ENCODE results near the gene CDC34.

CDC34 gene

DNA sequence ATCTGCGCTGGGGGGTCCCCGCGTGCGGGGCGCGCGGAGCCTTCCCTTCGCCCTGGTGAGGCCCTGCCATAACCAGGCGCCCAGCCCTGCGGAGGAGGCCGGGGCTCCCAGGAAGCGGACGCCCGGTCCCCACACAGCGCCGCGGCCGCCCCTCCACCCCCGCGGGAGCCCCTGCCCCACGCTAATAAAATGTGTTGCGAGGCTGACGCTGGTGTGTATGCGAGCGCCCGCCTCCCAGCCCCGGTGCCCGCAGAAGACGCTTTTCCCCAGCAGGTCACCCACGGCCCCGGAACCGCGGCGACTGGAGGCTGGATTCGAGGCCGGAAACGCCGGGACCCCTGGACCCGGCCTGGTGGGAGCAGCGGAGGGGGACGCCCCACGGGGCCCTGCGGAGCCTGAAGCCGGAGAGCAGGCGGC, 12.1 kb upstream of the CDC34 start:
- TF ChIP-seq, protein P1, sequence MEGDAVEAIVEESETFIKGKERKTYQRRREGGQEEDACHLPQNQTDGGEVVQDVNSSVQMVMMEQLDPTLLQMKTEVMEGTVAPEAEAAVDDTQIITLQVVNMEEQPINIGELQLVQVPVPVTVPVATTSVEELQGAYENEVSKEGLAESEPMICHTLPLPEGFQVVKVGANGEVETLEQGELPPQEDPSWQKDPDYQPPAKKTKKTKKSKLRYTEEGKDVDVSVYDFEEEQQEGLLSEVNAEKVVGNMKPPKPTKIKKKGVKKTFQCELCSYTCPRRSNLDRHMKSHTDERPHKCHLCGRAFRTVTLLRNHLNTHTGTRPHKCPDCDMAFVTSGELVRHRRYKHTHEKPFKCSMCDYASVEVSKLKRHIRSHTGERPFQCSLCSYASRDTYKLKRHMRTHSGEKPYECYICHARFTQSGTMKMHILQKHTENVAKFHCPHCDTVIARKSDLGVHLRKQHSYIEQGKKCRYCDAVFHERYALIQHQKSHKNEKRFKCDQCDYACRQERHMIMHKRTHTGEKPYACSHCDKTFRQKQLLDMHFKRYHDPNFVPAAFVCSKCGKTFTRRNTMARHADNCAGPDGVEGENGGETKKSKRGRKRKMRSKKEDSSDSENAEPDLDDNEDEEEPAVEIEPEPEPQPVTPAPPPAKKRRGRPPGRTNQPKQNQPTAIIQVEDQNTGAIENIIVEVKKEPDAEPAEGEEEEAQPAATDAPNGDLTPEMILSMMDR (IDR thresholded peaks at IDR 0.05; ENCODE audit: extremely low read depth, insufficient read depth, missing control alignments) = no peak
- in situ Hi-C loops (cut with MboI; ENCODE audit: low pct_unique_long_range_greater_than_20kb, low sequenced_read_pairs, unreplicated experiment) = no loop called here
- no peak for DNase-seq (ENCODE audit: low spot score)

GRCh38 chr19:522726-523125, 8.8 kb upstream of the CDC34 start:
- DNase-seq (ENCODE audit: low spot score) = no peak
- TF ChIP-seq, protein P1 (IDR thresholded peaks at IDR 0.05; ENCODE audit: extremely low read depth, insufficient read depth, missing control alignments) = no peak
- in situ Hi-C loops (cut with MboI; ENCODE audit: low pct_unique_long_range_greater_than_20kb, low sequenced_read_pairs, unreplicated experiment) = no loop called here

DNA sequence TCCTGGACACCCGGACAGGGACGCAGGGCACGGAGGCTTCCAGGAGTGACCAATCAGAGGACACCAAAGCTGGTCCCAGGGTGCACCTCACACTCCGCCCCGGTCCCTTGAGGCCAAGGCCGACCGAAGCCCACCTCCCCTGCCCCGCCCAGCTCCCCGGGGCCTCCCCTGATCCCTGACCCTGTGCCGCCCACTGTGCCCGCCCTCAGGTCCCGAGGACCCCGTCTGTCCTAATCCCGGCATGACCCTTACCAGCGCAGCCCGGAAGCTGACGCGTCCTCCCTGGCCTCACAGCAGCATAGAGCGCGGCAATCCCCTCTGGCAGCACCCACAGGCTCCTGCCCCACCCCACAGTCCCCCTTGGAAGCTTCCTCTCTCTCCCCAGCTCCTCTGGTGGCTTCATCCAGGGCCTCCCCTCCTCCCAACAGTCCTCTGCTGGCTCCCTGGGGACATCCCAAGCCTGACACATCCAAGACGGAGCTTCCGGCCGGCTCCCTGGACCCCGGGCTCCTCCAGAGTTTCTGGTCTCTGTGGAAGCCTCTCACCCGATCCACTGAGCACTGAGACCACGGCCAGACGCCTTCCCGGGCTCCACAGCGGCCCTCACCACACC, 7.4 kb upstream of the CDC34 start:
- in situ Hi-C loops (cut with MboI; ENCODE audit: low pct_unique_long_range_greater_than_20kb, low sequenced_read_pairs, unreplicated experiment) = no loop called here
- no peak for DNase-seq (ENCODE audit: low spot score)
- TF ChIP-seq, protein P1 (IDR thresholded peaks at IDR 0.05; ENCODE audit: extremely low read depth, insufficient read depth, missing control alignments) = no peak

GRCh38 chr19:525029-525428, 6.5 kb upstream of the CDC34 start:
- DNase-seq (ENCODE audit: low spot score) = no peak
- in situ Hi-C loops (cut with MboI; ENCODE audit: low pct_unique_long_range_greater_than_20kb, low sequenced_read_pairs, unreplicated experiment) = no loop called here

GRCh38 chr19:525857-526419, 5.6 kb upstream of the CDC34 start:
- TF ChIP-seq, protein P1 (IDR thresholded peaks at IDR 0.05; ENCODE audit: extremely low read depth, insufficient read depth, missing control alignments) = no peak
- no peak for DNase-seq (ENCODE audit: low spot score)
- in situ Hi-C loops (cut with MboI; ENCODE audit: low pct_unique_long_range_greater_than_20kb, low sequenced_read_pairs, unreplicated experiment) = no loop called here

More at GRCh38 chr19:525029-525428, 6.5 kb upstream of the CDC34 start:
- TF ChIP-seq, protein P1 (IDR thresholded peaks at IDR 0.05; ENCODE audit: extremely low read depth, insufficient read depth, missing control alignments) = no peak

- in situ Hi-C loops (cut with MboI; ENCODE audit: low pct_unique_long_range_greater_than_20kb, low sequenced_read_pairs, unreplicated experiment) = no loop called here
- no peak for DNase-seq (ENCODE audit: low spot score)
These were observed 1.2 kb upstream of the CDC34 start for GRCh38 chr19:530134-531008.

More at GRCh38 chr19:530134-531008, 1.2 kb upstream of the CDC34 start:
- TF ChIP-seq, protein P1 (IDR thresholded peaks at IDR 0.05; ENCODE audit: extremely low read depth, insufficient read depth, missing control alignments) = no peak
